Measurements from ENCODE around the gene TLCD3A.
A peak's percentile ranks its signal among the peaks of the same experiment; 100 is the strongest.
"Not testable (repeated sequence)": the region's sequence is repeated elsewhere in the genome, so short reads cannot be mapped to it uniquely, and the experiment has no call there.

Gene TLCD3A

GRCh38 chr17:749359-749758 lies 17.0 kb downstream of the TLCD3A start:
- not testable (repeated sequence) for DNase-seq (ENCODE audit: low read depth)

GRCh38 chr17:750431-751037 lies 18.1 kb downstream of the TLCD3A start:
- no peak for DNase-seq (ENCODE audit: low read depth)

DNA sequence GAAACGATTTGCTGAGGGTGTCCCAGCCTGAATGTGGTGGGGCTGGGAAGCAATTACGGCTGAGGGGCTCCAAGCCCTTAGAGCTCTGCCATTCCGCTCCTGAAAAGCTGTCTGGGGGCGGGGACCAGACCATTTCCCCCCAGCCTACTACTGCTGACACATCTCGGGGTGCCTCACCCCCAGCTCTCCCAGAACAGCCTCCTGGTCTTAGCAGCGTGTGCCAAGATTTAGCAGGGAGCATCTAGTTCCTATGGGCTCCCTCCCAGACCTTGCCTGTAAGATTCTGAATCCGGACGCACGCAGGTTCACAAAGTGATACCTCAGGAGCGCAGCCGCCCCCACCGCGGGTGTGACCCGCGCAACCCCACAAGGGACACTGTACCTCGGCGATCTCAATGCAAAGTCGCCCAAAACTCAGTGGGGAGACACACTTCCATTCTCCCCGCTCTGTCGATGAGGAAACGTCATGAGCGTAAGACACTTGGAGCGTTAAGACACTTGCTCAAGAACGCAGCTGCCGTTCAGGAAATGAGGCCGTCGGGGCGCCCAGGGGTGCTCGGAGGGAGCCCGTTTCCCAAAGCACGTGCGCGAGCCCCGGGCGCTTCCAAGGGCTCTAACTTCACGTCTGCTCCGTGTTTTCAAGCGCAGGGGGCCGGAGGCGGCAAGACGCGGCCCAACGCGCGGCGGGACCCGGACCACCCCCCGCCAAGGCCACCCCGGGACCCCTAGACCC lies 19.0 kb downstream of the TLCD3A start:
- peak; percentile 29 for DNase-seq (ENCODE audit: low read depth)

DNA sequence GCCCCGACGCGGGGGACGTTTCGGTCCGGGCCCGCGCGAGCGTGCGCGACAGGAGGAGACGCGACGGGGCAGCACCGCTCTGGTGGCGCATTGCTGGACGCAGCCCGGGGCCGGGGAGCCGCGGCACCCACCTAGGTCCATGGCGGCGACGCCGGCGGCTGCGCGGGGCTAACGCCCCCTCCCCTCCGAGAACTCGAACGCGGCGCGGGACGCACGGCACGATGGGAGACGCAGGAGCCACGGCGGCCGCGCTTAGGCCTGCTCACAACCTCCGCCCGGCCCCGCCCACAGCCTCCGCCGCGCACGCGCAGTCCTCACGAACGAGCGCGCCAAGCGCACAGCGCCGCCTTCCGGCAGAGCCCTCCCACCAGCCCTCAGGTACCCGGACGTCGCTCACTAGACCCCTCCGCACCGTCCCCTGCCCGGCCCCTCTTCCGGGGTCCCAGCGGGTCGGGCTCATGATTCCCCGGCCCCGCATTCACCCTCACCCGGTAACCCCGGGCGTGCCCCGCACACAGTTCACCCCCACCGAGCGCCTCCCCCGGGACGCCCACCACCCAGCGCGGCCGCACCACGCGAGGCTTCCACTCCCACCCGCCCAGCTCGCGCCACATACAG lies 19.7 kb downstream of the TLCD3A start, which contains the start of gene GEMIN4:
Gene GEMIN4 (minus strand): TSS at position 263 of the 618 bp plus-strand sequence. CDS start 122 bp downstream, at position 141.
- peak; percentile 98 for DNase-seq (ENCODE audit: low read depth)

DNA sequence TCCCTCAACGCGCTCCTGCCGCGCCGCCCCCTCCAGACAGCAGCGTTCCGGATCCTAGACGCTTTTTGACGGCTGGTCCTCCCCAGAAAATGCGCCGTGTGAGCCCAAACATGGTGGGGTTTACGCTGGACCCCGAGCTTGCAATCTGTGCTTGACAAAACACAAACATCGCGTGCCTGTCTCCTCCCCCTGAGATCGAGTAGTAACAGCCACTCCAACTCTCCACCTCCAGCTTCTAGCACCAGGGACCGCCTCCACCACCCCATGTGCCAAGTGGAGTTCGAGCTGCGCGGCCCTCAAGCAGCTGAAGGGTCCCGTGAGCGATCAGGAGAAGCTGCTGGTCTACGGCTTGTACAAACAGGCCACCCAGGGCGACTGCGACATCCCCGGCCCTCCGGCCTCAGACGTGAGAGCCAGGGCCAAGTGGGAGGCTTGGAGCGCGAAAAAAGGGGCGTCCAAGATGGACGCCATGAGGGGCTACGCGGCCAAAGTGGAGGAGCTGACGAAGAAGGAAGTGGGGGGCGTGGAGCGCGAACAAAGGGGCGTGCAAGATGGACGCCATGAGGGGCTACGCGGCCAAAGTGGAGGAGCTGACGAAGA lies 20.3 kb downstream of the TLCD3A start:
- DNase-seq (ENCODE audit: low read depth), result no peak

DNA sequence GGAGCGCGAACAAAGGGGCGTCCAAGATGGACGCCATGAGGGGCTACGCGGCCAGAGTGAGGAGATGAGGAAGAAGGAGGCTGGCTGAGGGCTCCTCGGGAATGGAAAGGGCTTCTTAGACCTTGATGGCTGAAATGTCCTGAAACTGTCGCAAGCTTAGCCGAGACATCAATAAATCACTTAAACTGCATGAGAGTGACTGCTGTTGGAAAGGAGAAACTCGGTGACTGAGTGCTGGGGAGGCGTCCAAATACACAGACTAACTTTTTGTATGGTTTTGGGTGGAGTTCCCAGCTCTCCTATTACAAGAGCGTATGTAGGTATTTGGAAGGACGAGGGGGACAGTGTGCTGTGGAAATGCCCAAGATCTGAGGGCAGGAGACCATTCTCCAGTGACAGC lies 21.0 kb downstream of the TLCD3A start:
- no peak for DNase-seq (ENCODE audit: low read depth)

- not testable (repeated sequence) for DNase-seq (ENCODE audit: low read depth)
Observed at GRCh38 chr17:755319-755961, 23.0 kb downstream of the TLCD3A start.

DNA sequence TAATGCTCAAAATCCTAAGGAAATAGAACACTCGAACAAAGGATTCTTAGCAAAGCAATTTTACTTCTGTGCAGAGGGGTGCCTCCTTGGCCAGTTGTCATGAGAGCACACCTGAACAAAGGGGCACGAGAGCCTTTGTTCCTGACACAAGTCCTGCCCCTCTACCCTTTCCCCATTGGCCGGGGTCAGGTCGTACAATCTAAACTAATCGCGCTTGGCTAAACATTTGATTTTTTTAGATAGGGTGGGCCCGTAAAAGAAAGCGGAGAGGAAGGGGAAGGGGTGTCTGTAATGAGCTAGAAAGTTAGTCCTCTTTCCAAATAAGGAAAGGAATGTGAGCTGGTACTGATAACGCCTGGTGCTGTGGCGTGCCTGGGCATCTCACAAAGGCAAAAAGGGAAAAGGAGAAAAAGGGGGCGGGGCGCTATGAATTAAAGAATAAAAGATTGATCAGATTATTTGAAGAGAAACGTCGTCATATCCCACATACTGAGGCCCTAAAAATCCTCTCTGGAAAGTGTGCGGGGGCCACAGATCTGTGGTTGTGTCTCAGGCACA lies 23.7 kb downstream of the TLCD3A start:
- not testable (repeated sequence) for DNase-seq (ENCODE audit: low read depth)

DNA sequence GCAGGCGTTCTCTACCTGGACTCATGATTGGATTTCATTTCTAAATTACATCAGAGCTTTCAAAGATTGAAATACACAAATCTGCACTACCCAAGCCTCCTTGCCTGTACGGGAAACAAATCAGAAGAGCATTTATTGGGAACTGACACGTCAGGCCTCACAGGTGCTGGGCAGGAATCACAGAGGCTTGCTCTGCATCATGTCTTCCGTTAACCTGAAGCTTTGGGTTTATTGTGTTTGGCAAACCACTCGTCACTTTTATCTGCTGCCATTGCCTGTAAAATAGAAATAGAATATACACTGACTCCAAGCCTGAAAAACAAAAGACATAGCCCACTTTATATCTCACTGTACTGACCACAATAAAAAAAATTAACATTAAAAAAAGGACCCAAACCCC lies 27.6 kb downstream of the TLCD3A start:
- no peak for DNase-seq (ENCODE audit: low read depth)

GRCh38 chr17:760371-760770 lies 28.0 kb downstream of the TLCD3A start:
- DNase-seq (ENCODE audit: low read depth), result no peak

- DNase-seq (ENCODE audit: low read depth), result no peak
Observed at GRCh38 chr17:767076-767475, 34.7 kb downstream of the TLCD3A start.

GRCh38 chr17:773016-773415 lies 40.6 kb downstream of the TLCD3A start:
- DNase-seq (ENCODE audit: low read depth), result no peak

GRCh38 chr17:773467-774312 lies 41.3 kb downstream of the TLCD3A start:
- no peak for DNase-seq (ENCODE audit: low read depth)

GRCh38 chr17:774313-774584 lies 41.9 kb downstream of the TLCD3A start:
- no peak for DNase-seq (ENCODE audit: low read depth)

- no peak for DNase-seq (ENCODE audit: low read depth)
Observed at GRCh38 chr17:778096-778495, 45.7 kb downstream of the TLCD3A start.

GRCh38 chr17:781805-782731 lies 49.7 kb downstream of the TLCD3A start, which contains the start of the genes GLOD4 and MRM3:
GLOD4 (minus strand) TSS chr17:782280; CDS start chr17:782255, 25 bp downstream.
MRM3 (plus strand) TSS chr17:782353; CDS start chr17:782379, 26 bp downstream.
- DNase-seq (ENCODE audit: low read depth), result peak; percentile 95

- no peak for DNase-seq (ENCODE audit: low read depth)
Observed at GRCh38 chr17:784143-784542, 51.7 kb downstream of the TLCD3A start.

DNA sequence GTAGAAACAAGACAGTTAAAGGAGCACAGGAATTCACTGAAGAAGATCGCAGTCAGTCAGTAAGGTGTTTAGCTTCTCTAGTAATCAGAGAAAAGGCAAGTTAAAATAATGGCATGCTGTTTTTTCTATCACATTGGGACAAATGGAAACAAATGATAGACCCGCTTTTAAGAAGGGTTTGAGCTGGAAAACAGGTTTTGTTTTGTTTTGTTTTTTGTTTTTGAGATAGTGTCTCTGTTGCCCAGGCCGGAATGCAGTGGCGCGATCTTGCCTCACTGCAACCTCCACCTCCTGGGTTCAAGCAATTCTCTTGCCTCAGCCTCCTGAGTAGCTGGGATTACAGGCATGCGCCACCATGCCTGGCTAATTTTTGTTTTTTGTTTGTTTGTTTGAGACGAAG lies 53.5 kb downstream of the TLCD3A start:
- not testable (repeated sequence) for DNase-seq (ENCODE audit: low read depth)

DNA sequence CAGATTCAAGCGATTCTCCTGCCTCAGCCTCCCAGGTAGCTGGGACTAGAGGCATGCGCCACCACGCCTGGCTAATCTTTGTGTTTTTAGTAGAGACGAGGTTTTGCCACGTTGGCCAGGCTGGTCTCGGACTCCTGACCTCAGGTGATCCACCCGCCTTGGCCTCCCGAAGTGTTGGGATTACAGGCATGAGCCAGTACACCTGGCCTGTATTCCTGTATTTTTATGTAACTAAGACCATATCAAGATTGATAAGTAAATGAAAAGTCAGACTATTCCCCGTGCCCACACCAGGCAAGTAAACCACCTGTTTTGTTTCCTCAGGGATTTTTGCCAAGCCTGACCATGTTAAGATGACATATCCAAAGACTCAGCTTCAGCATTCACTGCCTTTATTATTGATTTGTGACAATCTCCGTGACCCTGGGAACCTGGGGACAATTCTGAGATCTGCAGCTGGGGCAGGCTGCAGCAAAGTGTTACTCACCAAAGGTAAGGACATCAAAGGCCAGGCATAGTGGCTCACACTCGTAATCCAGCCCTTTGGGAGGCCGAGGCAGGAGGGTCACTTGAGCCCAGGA lies 55.3 kb downstream of the TLCD3A start:
- DNase-seq (ENCODE audit: low read depth), result no peak

DNA sequence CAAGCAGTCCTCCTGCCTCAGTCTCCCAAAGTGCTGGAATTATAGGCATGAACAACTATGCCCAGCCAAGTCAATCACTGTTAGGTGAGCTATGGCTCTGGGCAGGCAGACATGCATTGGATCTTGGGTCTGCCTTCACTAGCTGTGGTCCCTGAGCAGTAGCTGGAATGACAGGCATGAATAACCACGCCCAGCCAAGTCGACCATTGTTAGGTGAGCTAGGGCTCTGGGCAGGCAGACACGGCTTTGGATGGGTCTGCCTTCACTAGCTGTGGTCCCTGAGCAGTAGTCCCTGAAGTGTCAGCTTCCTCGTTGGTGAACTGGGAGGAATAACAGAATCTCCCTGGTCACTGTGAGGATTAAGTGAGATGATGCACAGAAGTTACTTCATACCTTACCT lies 56.2 kb downstream of the TLCD3A start:
- no peak for DNase-seq (ENCODE audit: low read depth)

Data from stimulated activated CD8-positive, alpha-beta memory T cell treated with anti-CD3 and anti-CD28 coated beads, Interleukin-12 subunit alpha, Interleukin-12 subunit beta, amount 100 ng/mL, for 4 hours (primary cell).